Measurements from ENCODE around the gene CYTL1. TPM values are rescaled to one million over a fixed set of nuclear protein-coding genes. Genes with fewer than 3 reads are reported as not detected.

Gene CYTL1
- total and polyA plus RNA-seq, 9 of the 15 experiments (the other 6 are each of a cell fraction or from before 2014, with no cell fraction given) = not detected

DNA sequence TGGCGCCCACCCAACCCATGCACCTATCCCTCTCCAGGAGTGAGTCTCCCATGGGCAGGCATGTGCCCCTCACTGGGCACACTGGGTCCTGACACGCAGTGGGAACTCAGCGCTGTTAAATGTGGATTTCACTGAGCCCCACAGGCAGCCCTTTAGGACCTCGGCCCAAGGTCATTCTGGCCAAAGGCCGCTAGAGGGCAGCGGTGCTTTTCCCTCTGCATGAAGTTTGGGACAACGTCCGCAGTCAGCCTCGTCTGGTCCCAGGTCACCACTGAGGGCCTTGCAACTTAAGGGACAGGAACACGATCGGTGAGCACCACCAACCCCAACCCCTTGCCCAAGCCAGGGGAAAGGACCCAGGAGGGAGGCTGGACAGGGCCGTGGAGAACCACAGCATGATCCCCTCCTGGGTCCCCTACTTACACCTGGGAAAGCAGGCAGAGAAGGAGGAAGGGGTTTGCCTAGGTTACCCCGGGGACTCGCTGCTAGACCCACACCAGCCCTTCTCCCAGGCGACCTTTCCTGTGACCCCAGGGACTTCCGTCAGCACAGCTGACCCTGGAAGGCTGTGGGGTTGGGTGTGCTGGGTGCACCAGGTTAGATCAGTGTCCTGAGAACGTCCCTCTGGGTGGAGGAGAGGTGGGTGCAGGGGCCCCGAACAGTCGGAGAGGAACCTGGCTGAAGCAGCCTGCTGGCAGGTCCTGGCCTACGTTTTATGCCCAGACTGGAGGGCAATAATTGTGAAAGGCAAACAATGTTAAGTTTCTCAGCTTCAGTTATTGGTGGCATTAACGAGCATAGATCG lies 24.0 kb downstream of the CYTL1 start:
- 16% methylated on average over 22 of the region's 22 CpGs for WGBS (ENCODE audit: insufficient coverage, low coverage, missing lambda C conversion rate)
- ATAC-seq (peak; percentile 98), DNase-seq (ENCODE audit: extremely low read depth in 1 of 4, low spot score in 3 of 4) (peak; percentile 81 to 86 (median 84)), FAIRE-seq (peak; percentile 86)
- no TSS peak for BruUV-seq (replicated peaks)
- Histone ChIP-seq H3K9me3 (replicated peaks; ENCODE audit: control insufficient read depth, insufficient read depth, low read depth, low read length) (no peaks in the 10 kb centered on the region), H3K36me3 (ENCODE audit: control insufficient read depth, insufficient read depth, low read length) (no peaks in the 10 kb centered on the region), H3K4me1 (replicated peaks in 1 of 2; ENCODE audit: control insufficient read depth in 2 of 2, insufficient read depth in 2 of 2, low read length in 2 of 2) (peaks cover 2 to 22% of the 10 kb centered on the region in 2 experiments; a peak in 4 of 5 replicates), H4K20me1 (replicated peaks; ENCODE audit: control insufficient read depth, insufficient read depth, low read length) (no peaks in the 10 kb centered on the region), H3K9ac (ENCODE audit: insufficient read depth in 1 of 2, low read depth in 2 of 2, low read length in 2 of 2) (peak overlapping the region in 1 of 2 experiments; percentile 59; a peak in 1 of 4 replicates), H3K9me1 (ENCODE audit: control insufficient read depth, insufficient read depth, low read length) (peaks cover 5% of the 10 kb centered on the region), H3K27me3 (ENCODE audit: control insufficient read depth in 2 of 2, insufficient read depth in 2 of 2, low read length in 2 of 2) (peaks cover 0 to 25% of the 10 kb centered on the region in 2 experiments; a peak in 2 of 5 replicates), H3K4me3 (no peak overlapping the region), H2AFZ (ENCODE audit: low read depth, low read length) (peak overlapping the region; percentile 79), H3K27ac (ENCODE audit: extremely low read depth, low read depth, low read length) (no peak overlapping the region), H3K79me2 (ENCODE audit: control insufficient read depth, insufficient read depth, low read length) (no peaks in the 10 kb centered on the region), H3K4me2 (ENCODE audit: insufficient read depth, low read length) (peak overlapping the region; percentile 36; the same call in 1 of the 2 replicates)
- in situ Hi-C loops (cut with MboI) (loop anchor here (5.0 to 10.0 kb wide), 2 partner anchors 147 to 379 kb away; no protein-coding TSS in a partner anchor), intact Hi-C loops (cut with micrococcal nuclease) (loop anchor here (1.0 to 5.0 kb wide), 4 partner anchors 147 to 817 kb away; no protein-coding TSS in a partner anchor)
- ChIA-PET POLR2A (no interaction called here), CTCF (ENCODE audit: low intra/inter-chr PET ratio) (interaction anchor here (0.5 to 0.6 kb wide), 3 partner anchors 118 to 414 kb away, joined by 3 to 5 read pairs (median 3); no protein-coding TSS in a partner anchor)
- TF ChIP-seq RAD21 (CRISPR knock-in tag; conservative IDR thresholded peaks at IDR 0.05 in 1 of 2, IDR thresholded peaks at IDR 0.05 in 1 of 2) (peak; percentile 94 to 95), ZKSCAN3 (CRISPR knock-in tag; IDR thresholded peaks at IDR 0.05) (0 out of 2 replicates have a peak, but pooled peaks have one; percentile 55), MYC (IDR thresholded peaks at IDR 0.05; ENCODE audit: low read depth, low read length) (0 out of 2 replicates have a peak, but pooled peaks have one; percentile 32), MYC (CRISPR knock-in tag; IDR thresholded peaks at IDR 0.05; ENCODE audit: borderline replicate concordance, low read depth) (no peak), MAFK (IDR thresholded peaks at IDR 0.05; ENCODE audit: low read length) (peak; percentile 26; the same call in 1 of the 2 replicates), ESRRA (IDR thresholded peaks at IDR 0.05; ENCODE audit: borderline replicate concordance, low read depth) (peak; percentile 46), SRSF1 (IDR thresholded peaks at IDR 0.05; ENCODE audit: low read depth, low read length) (no peak), GABPA (tag; conservative IDR thresholded peaks at IDR 0.05; ENCODE audit: low read depth) (no peak), MTA1 (IDR thresholded peaks at IDR 0.05; ENCODE audit: borderline replicate concordance) (no peak), SMAD1 (IDR thresholded peaks at IDR 0.05; ENCODE audit: low read depth, low read length, partially characterized antibody) (no peak), STAG1 (CRISPR knock-in tag; IDR thresholded peaks at IDR 0.05; ENCODE audit: borderline replicate concordance) (peak; percentile 77; the same call in 1 of the 2 replicates), RCOR1 (IDR thresholded peaks at IDR 0.05; ENCODE audit: borderline replicate concordance in 1 of 2, low read depth in 2 of 2, low read length in 2 of 2) (peak in 1 of 2 experiments; percentile 38; a peak in 1 of 4 replicates)
- TF ChIP-seq, protein P1, sequence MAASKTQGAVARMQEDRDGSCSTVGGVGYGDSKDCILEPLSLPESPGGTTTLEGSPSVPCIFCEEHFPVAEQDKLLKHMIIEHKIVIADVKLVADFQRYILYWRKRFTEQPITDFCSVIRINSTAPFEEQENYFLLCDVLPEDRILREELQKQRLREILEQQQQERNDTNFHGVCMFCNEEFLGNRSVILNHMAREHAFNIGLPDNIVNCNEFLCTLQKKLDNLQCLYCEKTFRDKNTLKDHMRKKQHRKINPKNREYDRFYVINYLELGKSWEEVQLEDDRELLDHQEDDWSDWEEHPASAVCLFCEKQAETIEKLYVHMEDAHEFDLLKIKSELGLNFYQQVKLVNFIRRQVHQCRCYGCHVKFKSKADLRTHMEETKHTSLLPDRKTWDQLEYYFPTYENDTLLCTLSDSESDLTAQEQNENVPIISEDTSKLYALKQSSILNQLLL (CRISPR knock-in tag; IDR thresholded peaks at IDR 0.05; ENCODE audit: borderline replicate concordance) = no peak
- TF ChIP-seq, protein P2, sequence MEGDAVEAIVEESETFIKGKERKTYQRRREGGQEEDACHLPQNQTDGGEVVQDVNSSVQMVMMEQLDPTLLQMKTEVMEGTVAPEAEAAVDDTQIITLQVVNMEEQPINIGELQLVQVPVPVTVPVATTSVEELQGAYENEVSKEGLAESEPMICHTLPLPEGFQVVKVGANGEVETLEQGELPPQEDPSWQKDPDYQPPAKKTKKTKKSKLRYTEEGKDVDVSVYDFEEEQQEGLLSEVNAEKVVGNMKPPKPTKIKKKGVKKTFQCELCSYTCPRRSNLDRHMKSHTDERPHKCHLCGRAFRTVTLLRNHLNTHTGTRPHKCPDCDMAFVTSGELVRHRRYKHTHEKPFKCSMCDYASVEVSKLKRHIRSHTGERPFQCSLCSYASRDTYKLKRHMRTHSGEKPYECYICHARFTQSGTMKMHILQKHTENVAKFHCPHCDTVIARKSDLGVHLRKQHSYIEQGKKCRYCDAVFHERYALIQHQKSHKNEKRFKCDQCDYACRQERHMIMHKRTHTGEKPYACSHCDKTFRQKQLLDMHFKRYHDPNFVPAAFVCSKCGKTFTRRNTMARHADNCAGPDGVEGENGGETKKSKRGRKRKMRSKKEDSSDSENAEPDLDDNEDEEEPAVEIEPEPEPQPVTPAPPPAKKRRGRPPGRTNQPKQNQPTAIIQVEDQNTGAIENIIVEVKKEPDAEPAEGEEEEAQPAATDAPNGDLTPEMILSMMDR (IDR thresholded peaks at IDR 0.05 in 2 of 3, conservative IDR thresholded peaks at IDR 0.05 in 1 of 3; ENCODE audit: insufficient read depth in 2 of 3, low read depth in 1 of 3, low read length in 3 of 3) = peak; percentile 89 to 95 (median 95)
- TF ChIP-seq, protein P3, sequence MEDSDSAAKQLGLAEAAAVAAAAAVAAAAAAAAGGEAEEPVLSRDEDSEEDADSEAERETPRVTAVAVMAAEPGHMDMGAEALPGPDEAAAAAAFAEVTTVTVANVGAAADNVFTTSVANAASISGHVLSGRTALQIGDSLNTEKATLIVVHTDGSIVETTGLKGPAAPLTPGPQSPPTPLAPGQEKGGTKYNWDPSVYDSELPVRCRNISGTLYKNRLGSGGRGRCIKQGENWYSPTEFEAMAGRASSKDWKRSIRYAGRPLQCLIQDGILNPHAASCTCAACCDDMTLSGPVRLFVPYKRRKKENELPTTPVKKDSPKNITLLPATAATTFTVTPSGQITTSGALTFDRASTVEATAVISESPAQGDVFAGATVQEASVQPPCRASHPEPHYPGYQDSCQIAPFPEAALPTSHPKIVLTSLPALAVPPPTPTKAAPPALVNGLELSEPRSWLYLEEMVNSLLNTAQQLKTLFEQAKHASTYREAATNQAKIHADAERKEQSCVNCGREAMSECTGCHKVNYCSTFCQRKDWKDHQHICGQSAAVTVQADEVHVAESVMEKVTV (CRISPR knock-in tag; IDR thresholded peaks at IDR 0.05) = peak; percentile 74
